Measurements from ENCODE around the gene ITFG2.
"Not testable (repeated sequence)": the region's sequence is repeated elsewhere in the genome, so short reads cannot be mapped to it uniquely, and the experiment has no call there.

ITFG2 gene

DNA sequence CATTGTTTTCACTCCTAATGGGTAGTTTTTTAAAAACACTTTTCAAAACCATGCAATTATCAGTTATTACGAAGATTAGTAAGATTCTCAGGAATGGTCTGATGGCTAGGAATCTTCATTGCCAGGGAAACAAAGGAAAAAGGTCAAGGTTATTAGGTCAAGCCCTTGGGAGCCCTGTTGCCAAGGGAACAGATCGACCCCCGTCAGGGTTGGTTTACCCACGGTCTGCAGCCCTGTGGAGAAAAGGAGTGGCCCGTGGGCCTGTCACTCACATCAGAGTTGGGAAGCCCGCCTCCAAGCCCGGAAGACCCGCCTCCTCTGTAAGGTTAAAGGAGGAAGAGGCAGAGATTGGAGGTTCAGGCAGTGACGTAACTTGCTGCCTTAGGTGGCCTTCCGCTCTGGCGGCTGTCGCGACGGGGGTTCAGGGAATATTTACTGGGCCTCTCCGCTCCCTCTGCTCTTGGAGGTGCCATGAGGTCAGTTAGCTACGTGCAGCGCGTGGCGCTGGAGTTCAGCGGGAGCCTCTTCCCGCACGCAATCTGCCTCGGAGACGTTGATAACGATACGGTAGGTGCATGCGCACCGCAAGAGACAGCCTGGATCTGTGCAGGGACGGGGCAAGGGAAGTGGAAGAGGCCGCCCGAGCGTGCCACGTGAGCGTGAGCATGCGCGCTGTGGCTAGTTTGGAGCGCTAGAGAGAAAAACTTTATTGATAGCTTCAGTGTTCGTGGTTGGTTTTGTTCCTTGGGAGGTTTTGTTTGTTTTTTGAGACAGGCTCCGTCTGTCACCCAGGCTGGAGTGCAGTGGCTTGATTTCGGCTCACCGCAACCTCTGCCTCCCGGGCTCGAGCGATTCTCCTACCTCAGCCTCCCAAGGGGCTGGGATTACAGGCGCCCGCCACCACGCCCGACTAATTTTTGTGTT is at the start of gene ITFG2:
TSS of gene ITFG2 (plus strand) at position 379 of the 924 bp plus-strand sequence. CDS start at position 472, 93 bp downstream.
- DNase-seq: peak; percentile 93 to 100 (median 98)

DNA sequence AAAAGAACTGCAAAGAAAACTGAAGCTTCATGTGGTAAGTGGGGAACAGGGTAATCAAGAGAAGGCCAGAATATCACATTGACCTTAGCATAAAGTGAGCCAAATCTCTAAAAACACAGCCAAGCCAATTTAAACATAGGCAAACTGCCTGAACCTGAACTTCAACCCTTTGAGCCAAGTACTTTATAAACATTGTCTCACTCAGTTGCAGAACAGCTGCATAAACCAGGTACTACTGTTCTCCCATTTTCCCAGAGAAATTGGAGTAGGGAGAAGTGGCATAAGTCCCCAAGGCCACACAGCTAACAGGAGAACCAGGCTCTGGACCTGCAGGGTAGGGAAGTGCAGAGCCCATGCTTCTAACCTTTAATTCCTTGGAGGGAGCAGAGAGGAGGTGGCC is 48.1 kb upstream of the ITFG2 start:
- DNase-seq: no peak

DNA sequence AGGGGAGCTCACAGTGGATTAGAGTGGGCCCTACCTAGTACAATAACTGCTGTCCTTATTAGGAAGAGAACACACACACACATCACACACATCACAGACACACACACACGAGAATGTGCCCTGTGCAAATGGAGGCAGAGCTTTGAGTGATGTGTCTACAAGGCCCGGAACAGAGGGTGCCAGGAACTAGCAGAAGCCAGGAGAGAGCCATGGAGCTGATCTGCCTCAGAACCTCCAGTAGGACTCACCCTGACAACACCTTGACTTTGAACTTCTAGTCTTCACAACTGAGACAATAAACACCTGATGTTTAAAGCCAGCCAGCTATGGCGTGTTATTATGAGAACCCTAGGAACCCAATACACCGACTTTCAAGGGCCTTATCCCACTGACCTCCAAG is 47.4 kb upstream of the ITFG2 start:
- DNase-seq: no peak

DNA sequence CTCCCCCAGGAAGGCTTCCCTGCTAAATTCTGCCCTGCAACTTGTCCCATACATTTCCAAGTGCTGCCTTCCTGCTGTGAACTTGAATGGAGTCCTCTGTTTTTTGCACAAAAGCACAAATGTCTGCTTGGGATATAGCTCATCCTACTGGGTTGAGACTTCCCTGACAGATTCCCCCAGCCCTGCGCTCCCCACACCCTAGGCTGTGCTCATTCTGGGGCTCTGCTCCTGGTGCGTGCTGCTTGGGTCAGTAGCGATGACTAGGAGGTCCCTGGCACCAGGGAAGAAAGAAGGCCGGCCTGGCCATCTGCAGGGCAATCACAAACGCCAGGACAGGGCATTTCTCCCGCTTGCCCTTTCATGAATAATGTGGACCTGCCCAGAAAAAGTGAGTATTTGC is 46.9 kb upstream of the ITFG2 start:
- no peak for DNase-seq

DNA sequence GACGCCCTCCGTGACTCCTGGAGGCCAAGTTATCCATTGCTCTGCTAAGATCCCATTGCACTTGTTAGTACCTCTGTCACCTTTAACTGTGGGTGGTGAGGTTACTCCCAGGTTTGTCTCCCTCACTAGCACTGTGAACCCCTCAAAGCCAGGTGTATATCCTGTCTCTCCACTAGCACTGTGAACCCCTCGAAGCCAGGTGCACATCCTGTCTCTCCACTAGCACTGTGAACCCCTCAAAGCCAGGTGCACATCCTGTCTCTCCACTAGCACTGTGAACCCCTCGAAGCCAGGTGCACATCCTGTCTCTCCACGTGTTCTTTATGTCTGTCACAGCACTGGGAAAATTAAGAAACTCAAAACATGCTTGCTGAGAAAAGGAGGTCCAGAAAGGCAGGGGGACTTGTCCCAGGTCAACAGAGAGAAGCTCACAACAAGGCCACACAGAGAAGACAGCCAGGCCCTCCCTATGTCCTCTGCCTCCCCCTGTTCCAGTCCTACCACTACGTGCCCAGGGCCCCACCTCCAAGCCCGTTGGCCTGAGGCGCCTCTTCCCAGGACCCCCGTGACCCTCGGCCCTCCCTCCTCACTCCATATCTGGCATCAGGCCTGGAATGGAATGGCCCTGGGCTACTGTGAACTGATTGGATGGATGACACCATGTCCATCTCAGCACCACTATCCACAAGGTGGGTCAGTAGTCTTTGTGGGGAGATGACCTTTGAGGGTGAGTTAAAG is 44.1 kb upstream of the ITFG2 start:
- no peak for DNase-seq

DNA sequence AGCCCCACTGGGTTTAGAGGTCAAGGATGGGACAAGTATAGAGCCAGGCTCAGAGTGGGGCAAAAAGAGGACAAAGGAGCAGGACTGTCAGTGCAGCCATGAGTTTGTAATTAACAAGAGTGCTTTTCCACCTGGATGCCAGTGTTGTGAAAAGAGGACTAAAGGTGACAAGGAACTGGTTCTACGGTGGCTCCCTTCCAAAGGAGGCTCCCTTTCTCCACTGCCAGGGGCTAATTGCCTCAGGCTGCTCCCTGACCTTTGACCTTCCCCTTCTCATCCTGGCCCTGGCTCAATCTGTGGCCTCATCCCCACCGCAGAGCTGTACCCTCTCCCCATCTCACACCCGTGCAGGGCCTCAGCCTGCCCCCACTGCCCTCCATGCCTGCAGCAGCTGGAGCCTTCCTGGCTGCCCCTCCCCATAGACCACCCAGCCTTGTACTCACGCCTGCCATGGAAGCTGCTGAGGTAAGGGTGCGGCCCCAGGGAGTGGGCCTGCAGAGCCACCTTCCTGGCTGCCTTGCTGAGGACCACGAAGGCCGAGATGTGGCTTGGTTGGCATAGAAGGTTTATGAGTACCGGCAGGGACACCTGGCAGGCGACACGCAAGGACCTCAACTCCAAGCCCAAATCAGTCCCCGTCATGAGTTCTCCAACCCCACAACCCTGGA is 42.5 kb upstream of the ITFG2 start:
- no peak for DNase-seq

DNA sequence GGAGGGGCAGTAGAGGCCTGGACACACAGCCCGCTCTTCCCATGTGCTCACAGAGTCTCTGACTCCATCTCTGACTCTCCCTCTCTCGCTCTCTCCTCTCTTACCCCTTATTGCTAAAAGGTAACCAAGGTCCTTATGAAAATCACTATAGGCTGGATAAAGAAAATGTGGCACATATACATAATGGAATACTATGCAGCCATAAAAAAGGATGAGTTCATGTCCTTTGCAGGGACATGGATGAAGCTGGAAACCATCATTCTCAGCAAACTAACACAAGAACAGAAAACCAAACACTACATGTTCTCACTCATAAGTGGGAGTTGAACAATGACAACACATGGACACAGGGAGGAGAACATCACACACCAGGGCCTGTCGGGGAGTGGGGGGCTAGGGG is 41.9 kb upstream of the ITFG2 start:
- DNase-seq: not testable (repeated sequence)

DNA sequence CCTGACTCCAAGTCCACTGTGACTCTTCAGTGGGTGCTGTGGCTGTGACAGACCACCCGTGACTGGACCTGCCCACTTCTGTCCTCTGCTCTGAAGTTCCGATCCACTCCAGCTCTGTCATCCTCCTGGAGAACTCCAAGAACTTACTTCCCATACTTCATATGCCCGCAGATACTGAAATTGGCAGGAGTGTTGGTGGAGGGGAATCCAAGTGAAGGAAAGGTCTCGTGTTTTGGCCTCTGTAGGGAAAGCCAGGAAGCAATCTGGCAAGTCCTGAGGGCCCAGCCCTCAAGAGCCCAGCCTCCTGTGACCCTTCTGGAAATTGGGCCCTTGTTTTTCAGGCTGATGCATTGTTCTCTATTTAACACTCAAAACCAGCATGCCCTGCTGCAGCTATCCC is 40.1 kb upstream of the ITFG2 start:
- DNase-seq: no peak

DNA sequence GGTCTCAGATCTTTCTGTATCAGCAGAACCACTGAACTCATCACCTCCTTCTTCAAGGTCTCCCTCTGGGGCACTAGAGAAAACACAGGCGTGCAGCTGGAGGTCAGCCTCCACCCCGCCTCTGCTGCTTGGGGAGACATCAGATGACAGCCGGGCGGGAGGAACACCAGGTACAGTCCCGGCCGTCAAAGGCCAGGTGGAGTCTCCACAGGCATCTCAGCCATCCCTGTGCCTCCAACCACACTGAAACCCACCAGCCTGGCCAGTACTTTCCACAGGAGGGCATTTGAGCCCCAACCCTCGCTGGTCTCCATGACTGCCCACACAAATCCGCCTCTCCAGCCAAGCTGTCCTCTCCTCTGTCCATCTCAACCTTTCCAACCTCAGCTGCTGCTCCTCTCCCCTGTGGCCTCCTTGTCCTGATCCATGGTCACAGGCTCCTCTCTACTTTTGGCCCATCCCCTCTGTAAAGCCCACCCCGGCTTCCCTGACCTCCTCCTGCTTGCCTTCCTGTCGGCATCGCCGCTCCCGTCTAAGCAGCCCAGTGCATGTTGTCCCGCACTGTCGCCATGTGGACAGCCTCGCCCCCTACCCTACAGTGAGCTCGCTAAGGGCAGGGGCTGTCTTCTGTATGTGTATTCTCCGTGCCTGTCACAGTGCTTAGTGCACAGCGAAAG is 39.1 kb upstream of the ITFG2 start:
- no peak for DNase-seq

DNA sequence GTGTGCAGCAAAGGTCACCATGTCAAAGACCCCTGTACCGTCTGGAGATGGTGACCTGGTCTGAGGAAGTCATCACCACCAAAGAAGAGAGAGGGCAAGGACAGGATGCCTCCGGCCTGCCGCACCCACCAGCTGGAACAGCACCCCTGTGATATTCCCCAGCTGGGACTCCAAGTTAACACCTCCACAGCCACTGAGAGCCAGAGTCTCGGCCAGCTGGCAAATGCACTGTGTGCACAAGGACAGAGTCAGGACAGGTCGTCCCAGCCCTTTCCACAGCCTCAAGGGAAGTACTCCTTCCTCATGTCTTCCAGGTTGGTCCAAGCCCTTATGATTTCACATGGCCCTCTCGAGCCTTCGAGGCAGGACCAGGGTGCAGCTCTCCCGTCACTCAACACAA is 37.0 kb upstream of the ITFG2 start:
- no peak for DNase-seq

DNA sequence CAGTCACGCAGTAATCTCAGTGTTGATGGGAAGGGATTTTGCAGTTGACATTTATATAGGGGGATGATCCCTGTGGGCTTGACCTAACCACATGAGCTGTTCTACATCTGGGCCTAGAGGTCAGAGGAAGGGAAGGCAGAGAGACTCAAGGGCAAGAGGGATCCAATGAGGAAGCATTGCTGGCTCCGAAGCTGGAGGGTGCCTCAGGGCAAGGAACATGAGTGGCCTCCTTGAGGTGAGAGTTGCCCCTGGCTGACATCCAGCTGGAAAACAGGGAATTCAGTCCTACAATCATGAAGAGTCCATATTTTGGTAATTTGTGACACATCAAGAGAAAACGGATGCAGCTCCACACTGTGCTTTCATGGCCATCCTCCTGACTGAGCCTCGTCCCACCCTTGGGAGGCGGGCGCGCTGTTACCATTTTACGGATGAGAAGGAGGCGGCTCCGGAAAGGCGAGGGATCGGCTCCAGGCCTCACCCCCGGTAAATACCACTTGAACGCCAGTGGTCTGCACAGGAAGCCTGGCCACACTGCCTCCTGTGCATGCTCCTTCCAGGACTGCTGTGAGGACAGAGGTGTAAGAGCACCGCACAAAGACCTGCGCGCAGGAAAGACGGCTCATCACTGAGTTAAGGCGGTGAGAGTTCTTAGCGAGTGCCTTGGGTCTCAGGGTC is 36.2 kb upstream of the ITFG2 start:
- DNase-seq: no peak

DNA sequence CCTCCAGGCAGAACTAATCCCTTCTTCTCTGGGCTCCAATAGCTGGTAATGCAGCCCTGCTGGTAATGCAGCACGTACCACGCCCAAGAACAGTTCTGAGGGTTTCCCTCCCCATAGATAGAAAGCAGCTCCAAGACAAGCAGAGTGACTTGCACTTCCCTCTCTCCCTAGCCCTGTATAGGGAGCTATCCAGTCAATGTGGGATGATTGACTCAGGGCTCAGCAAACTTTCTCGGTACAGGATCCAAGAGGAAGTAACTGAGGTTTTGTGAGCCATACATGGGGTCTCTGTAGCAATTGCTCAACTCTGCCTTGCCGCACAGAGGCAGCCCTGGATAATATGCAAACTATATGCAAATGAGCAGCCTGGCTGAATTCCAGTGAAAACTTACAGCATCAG is 33.2 kb upstream of the ITFG2 start:
- no peak for DNase-seq

DNA sequence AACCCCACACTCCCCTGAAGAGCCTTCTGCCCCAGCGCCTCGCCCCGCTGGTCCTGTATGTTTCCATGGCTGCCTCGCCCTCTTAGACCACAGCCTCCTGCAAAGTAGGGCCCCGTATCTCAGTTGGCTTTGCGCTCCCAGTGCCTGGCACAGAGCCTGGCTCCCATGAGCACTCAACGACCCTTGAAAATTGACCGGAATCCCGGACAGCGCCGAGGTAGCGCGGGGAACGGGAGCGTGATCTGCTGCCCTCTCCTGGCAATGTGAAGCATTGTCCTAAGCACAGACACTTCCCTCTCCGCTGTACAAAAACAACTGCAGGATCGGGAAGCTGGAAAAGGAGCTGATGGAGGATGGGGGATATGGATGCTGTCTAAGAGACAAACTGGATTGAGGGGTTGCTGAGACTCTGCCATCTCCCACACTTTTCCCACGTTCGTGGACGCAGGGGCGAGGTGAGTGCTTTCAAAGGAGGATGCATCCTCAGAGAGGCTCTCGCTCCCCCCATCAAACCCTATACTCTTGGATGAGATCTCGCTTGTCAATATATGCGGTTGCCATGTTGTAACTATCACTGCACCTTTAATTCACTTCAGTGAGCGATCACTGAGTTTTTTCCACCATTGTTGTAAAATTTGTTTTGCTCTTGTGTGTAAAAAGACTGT is 28.4 kb upstream of the ITFG2 start:
- peak in 51 of 56 donors; percentile 11 to 72 (median 49) for DNase-seq

DNA sequence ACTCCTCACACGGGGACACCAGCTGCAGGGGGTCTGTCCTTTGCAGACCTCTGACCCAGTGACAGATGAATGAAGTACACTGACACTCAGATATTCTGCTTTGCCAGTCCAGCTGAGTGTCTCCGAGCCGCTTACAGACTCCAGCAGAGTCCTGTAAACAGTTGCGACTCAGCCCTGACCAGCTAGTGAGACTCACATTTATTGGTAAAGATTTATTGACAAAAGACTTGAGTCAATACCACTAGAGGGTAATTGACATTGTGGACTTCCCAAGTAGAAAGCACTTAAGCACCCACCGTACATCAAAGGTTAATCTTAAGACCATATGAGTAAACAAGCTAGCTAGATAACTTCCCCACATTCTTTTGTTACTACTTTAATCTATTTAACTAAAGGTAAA is 27.5 kb upstream of the ITFG2 start:
- no peak for DNase-seq

DNA sequence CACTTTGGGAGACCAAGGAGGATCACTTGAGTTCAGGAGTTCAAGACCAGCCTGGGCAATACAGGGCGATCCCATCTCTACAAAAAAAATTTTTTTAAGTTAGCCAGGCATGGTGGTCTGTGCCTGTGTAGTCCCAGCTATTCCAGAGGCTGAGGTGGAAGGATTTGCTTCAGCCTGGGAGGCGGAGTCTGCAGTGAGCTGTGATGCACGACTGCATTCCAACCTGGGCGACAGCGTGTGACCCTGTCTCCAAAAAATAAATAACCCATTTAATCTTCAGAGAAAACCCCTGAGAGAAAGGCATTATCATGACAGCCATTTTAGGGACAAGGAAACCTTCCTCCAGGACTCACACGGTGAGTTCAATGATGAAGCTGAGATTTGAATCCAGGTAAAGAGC is 21.4 kb upstream of the ITFG2 start:
- no peak for DNase-seq

DNA sequence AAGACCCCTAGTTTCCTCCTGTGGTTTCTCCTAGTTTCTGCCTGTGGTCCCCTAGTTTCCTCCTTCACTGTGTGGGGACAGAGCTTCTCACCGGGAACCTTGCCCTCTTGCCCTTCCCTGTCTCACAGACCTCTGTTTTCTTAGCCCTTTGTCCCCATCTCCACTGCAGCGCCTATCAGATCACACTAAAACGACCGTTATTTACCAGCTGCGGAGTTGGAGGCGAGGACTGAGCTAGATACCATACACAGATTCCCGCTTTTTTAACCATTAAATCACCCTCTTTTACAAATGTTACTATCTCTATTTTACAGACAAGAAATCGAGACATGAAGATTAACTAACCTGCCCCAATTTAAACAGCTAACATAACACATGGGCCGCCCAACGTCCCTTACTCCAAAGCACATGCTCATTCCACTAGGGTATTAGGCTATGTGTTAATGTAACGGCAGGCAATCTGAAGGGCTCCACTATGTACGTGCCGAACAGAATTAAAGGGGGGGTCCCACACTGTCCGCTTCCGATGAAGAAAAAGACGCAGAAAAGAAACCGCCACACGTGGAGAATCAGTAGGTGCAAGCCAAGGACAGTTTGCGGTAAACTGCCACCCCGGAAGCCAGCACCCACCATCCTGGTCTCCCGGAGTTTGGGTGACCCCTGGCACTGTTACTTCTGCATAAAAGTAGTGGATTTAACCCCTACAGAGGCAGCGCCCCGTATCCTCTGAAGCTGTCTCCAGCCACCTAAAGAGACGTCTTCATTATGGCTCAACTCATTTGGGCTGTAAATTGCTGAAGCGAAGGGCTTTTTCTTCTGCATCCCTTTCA is 19.6 kb upstream of the ITFG2 start:
- DNase-seq: no peak

DNA sequence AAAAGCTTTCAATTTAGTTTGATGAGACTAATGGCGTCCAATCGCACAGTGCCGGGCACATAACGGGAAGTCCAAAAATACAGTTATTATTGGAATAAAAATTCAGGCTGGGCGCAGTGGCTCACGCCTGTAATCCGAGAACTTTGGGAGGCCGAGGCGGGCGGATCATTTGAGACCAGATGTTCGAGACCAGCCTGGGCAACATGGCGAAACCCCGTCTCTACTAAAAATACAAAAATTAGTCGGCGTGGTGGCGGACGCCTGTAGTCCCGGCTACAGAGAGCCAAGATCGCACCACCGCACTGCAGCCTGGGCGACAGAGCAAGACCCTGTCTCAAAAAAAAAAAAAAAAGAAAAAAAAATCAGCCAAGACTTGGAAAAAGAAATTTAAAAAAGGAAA is 18.9 kb upstream of the ITFG2 start:
- DNase-seq: no peak

DNA sequence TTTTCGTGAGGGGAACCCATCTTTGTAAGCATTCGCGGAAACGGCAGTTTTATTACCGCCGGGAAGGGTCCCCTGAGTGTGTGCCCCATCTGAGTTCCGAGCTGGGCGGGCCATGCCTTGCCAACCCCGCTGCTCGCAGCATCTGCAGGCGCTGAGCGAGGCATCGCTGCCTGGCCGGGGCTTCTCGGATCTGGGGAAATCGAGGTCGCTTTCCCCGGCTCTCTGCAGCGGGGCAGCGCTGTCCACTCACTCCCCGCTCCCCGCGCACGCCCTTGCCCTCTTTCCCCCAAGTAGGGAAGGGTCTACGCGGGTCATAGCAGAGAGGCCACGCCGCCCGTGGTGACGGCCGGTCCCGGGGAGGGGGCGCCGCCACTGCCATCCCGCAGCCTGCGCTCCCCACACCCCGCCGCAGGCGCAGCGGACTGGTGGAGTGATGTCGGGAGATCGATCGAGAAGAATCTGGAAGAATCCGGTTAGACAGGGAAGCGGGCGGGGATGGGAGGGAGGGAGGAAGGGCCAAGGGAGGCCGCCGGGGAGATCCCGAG is 18.2 kb upstream of the ITFG2 start:
- DNase-seq: peak in 37 of 56 donors; percentile 44 to 99 (median 73)

DNA sequence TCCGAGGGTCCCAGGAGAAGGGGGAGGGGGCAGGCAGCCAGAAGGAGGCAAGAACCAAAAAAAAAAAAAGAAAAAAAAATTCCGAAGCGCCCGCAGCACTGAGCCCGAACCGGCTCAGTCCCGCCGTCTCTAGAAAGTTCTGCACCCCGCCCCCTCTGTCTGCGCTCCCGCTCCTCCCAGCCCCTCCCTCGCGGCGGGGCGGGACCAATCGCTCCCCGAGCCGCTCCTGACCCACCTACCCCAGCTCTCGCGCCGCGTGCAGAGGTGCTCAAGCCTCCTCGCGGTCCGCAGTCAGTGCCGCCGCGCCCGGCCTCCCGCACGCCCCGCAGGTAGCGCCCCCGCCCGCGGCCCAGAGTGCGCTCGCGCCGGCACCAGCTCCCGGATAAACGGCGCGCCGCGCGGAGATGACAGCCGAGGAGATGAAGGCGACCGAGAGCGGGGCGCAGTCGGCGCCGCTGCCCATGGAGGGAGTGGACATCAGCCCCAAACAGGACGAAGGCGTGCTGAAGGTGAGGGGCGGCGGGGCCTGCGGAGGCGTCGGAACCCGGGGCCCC is 17.7 kb upstream of the ITFG2 start, which contains the start of gene FKBP4:
TSS of gene FKBP4 (plus strand) at position 235 of the 554 bp plus-strand sequence. CDS start at position 405, 170 bp downstream.
- DNase-seq: peak; percentile 16 to 99 (median 84)
